ENCODE measurements around the gene SYNE2. TPM values are rescaled to one million over a fixed set of nuclear protein-coding genes. Genes with fewer than 3 reads are reported as not detected.

SYNE2 gene
- total and polyA plus RNA-seq, 2 donors (not counting 3 experiments of a cell fraction or from before 2014, with no cell fraction given), result 16.0 to 53.7 TPM

GRCh38 chr14:64012720-64013119 lies 159.9 kb downstream of the SYNE2 start:
- dilution Hi-C loops (cut with MboI; ENCODE audit: extremely low pct_ligation_motif_present, low sequenced_read_pairs), result no loop called here
- H3K79me2 ChIP-seq (ENCODE audit: control insufficient read depth, insufficient read depth, low read length), result no peaks in the 10 kb centered on the region
- no peak for DNase-seq (ENCODE audit: low read depth, low spot score)
- H3K27me3 ChIP-seq (ENCODE audit: control insufficient read depth in 2 of 2, insufficient read depth in 2 of 2, low read length in 2 of 2), result no peaks in the 10 kb centered on the region
- ChIA-PET CTCF (interaction anchor here (1.9 to 5.2 kb wide), 3 partner anchors 16 to 291 kb away, joined by 6 to 155 read pairs (median 71); partner anchors contain the start of gene ESR2), POLR2A (no interaction called here)
- no peak overlapping the region for H3K4me2 ChIP-seq (ENCODE audit: insufficient read depth, low read length)
- no peaks in the 10 kb centered on the region for H3K9me1 ChIP-seq (replicated peaks; ENCODE audit: control insufficient read depth, extremely low read depth, insufficient read depth, low read length)
- FAIRE-seq, result no peak
- TF ChIP-seq POLR2A (IDR thresholded peaks at IDR 0.05; ENCODE audit: low read depth, low read length) (no peak), JUN (IDR thresholded peaks at IDR 0.05; ENCODE audit: borderline replicate concordance, insufficient read depth, insufficient read length, low read depth) (no peak), FOS (IDR thresholded peaks at IDR 0.05; ENCODE audit: borderline replicate concordance, insufficient read depth, low read length) (no peak), CTCF (IDR thresholded peaks at IDR 0.05; ENCODE audit: extremely low read depth in 1 of 2, insufficient read depth in 1 of 2, low read depth in 1 of 2, low read length in 2 of 2) (no peak), POLR2AphosphoS5 (IDR thresholded peaks at IDR 0.05; ENCODE audit: insufficient read depth, low read depth, low read length) (no peak), MYC (IDR thresholded peaks at IDR 0.05; ENCODE audit: low read depth, low read length) (no peak), MAX (IDR thresholded peaks at IDR 0.05; ENCODE audit: insufficient read depth, insufficient read length) (no peak), GATA2 (IDR thresholded peaks at IDR 0.05; ENCODE audit: insufficient read depth, insufficient read length, low read depth, low read length) (no peak), EZH2 (IDR thresholded peaks at IDR 0.05; ENCODE audit: borderline replicate concordance, low read depth, low read length, severe bottlenecking) (no peak)
- no peaks in the 10 kb centered on the region for H3K9me3 ChIP-seq (replicated peaks; ENCODE audit: control insufficient read depth, insufficient read depth, low read length)
- H3K4me1 ChIP-seq (ENCODE audit: control insufficient read depth, extremely low read depth, insufficient read depth, low read length), result no peaks in the 10 kb centered on the region
- intact Hi-C loops (cut with micrococcal nuclease), result no loop called here
- no peak overlapping the region for H3K27ac ChIP-seq (ENCODE audit: insufficient read depth, low read depth, low read length)
- no peaks in the 10 kb centered on the region for H3K36me3 ChIP-seq (ENCODE audit: control insufficient read depth in 2 of 2, extremely low read depth in 1 of 2, insufficient read depth in 2 of 2, low read length in 2 of 2)
- BruUV-seq (replicated peaks), result no TSS peak
- H2AFZ ChIP-seq (ENCODE audit: low read depth, low read length), result no peak overlapping the region
- H3K9ac ChIP-seq (replicated peaks; ENCODE audit: extremely low read depth, insufficient read depth, low read length), result no peak overlapping the region
- no peak overlapping the region for H3K4me3 ChIP-seq (replicated peaks in 1 of 3; ENCODE audit: insufficient read depth in 1 of 3, low read depth in 1 of 3, low read length in 3 of 3)
- no peaks in the 10 kb centered on the region for H4K20me1 ChIP-seq (replicated peaks; ENCODE audit: control insufficient read depth, extremely low read depth, insufficient read depth, low read length)

Data from endothelial cell of umbilical vein (primary cell).